Astrocyte (in vitro differentiated cells and primary cell): Measurements from ENCODE around the gene PPP2R2D. TPM values are rescaled to one million over a fixed set of nuclear protein-coding genes. Genes with fewer than 3 reads are reported as not detected.

Source experiments
- DNase-seq: peaks from one replicate; pipeline ENCODE4 v3.0.0-alpha.2; 2010; ENCODE audit warnings: low read depth
- FAIRE-seq: peaks from 2 replicates; lab custom pipeline; 2011; peaks lifted over from hg19 to GRCh38; lab: Jason Lieb, UNC
- H2AFZ ChIP-seq: 2 replicates; pipeline ENCODE4 v1.6.0; 2012; ENCODE audit warnings: low read depth, low read length, inconsistent platforms
- H3K27ac ChIP-seq: 2 replicates; pipeline ENCODE4 v1.5.1; 2011; ENCODE audit warnings: low read depth, low read length, inconsistent platforms
- H3K27me3 ChIP-seq: 2 replicates; pipeline ENCODE4 v1.6.0; 2011; ENCODE audit warnings: low read length, inconsistent platforms; ENCODE audit not compliant: insufficient read depth
- H3K36me3 ChIP-seq: 2 replicates; pipeline ENCODE4 v1.5.1; 2011; ENCODE audit warnings: low read length, inconsistent platforms; ENCODE audit not compliant: insufficient read depth
- H3K4me1 ChIP-seq: 2 replicates; pipeline ENCODE4 v1.5.1; 2011; ENCODE audit warnings: low read length, inconsistent platforms; ENCODE audit not compliant: insufficient read depth
- H3K4me2 ChIP-seq: 2 replicates; pipeline ENCODE4 v1.6.0; 2012; ENCODE audit warnings: low read length, inconsistent platforms
- H3K4me3 ChIP-seq: 2 replicates; pipeline ENCODE4 v1.5.1; 2011; ENCODE audit warnings: low read depth, mild to moderate bottlenecking, low read length, inconsistent platforms; ENCODE audit not compliant: insufficient read depth
- H3K79me2 ChIP-seq: 2 replicates; pipeline ENCODE4 v1.6.0; 2012; ENCODE audit warnings: mild to moderate bottlenecking, low read length, inconsistent platforms; ENCODE audit not compliant: insufficient read depth
- H3K9ac ChIP-seq: 2 replicates; pipeline ENCODE4 v1.6.0; 2012; ENCODE audit warnings: mild to moderate bottlenecking, low read length, inconsistent platforms
- H3K9me3 ChIP-seq: 2 replicates; pipeline ENCODE4 v1.5.1; 2012; ENCODE audit warnings: low read depth, mild to moderate bottlenecking, low read length, inconsistent platforms; ENCODE audit not compliant: insufficient read depth
- H4K20me1 ChIP-seq: 2 replicates; pipeline ENCODE4 v1.6.0; 2012; ENCODE audit warnings: low read length, inconsistent platforms; ENCODE audit not compliant: insufficient read depth
- H3K27ac Mint-ChIP-seq: one replicate; pipeline ENCODE4 v1.8.0; 2021; ENCODE audit warnings: mild to moderate bottlenecking, mixed read lengths; ENCODE audit not compliant: unreplicated experiment
- H3K27me3 Mint-ChIP-seq: one replicate; pipeline ENCODE4 v1.8.0; 2021; ENCODE audit warnings: low read depth, mixed read lengths; ENCODE audit not compliant: unreplicated experiment
- H3K36me3 Mint-ChIP-seq: one replicate; pipeline ENCODE4 v1.8.0; 2021; ENCODE audit warnings: low read depth, mixed read lengths; ENCODE audit not compliant: unreplicated experiment
- H3K4me1 Mint-ChIP-seq: one replicate; pipeline ENCODE4 v1.8.0; 2021; ENCODE audit warnings: low read depth, mixed read lengths; ENCODE audit not compliant: unreplicated experiment
- H3K4me3 Mint-ChIP-seq: one replicate; pipeline ENCODE4 v1.8.0; 2021; ENCODE audit warnings: mild to moderate bottlenecking, moderate library complexity, mixed read lengths; ENCODE audit not compliant: unreplicated experiment
- H3K9me3 Mint-ChIP-seq: one replicate; pipeline ENCODE4 v1.8.0; 2021; ENCODE audit warnings: mild to moderate bottlenecking, mixed read lengths; ENCODE audit not compliant: unreplicated experiment
- EZH2 ChIP-seq: IDR thresholded peaks from 2 replicates; pipeline ENCODE4 v1.6.1; 2012; ENCODE audit warnings: mild to moderate bottlenecking, low read length, inconsistent platforms; ENCODE audit not compliant: insufficient read depth
- total RNA-seq: library from RNA; stranded (reverse); gene quantifications from 2 replicates; pipeline ENCODE4 v1.2.1, GENCODE V29; 2021
- TF ChIP-seq, protein P1 (sequence below): IDR thresholded peaks from 2 replicates; pipeline ENCODE4 v1.5.1; 2011; ENCODE audit warnings: low read depth, mild to moderate bottlenecking, inconsistent platforms, low read length, moderate library complexity; ENCODE audit not compliant: insufficient read depth

The PPP2R2D gene
- total RNA-seq, 1 donor from 2014 or later = 32.5 TPM

DNA sequence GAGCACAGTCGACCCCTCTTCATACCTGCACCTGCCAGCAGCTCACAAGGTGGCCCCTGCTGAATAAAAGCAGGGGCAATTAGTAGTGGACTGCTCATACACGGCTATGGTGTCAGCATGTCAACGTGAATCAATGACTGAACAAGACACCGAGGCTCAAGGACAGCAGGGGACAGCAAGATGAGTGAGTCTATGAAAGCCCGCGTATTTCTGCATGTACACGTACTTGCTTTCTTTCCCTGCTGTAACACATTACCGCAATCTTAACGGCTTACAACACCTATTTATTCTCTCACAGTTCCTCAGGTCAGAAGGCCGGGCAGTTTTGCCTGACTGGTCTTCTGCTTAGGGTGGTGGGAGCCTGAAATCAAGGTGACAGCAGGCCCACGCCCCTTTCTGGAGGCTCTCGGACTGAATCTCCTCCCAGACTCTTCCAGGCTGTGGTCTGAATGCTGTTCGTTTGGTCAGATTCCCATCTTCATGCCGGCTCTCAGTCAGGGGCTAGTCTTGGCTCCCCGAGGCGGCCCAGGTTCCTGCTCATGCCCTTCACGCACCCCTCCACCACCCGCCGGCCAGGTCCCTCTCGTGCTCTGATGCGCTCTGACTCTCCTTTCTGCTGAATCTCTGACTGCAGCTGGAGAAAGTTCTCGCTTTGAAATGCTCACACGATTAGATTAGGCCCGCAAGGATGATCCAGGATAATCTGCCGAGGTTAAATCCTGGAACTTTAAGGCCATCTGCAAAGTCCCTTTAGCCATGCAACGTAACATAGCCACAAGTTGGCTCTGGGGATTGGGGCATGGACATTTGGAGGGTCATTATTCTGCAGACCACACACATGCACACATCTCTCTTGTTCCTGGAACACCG, 7.8 kb upstream of the PPP2R2D start:
- DNase-seq = no peak
- TF ChIP-seq, protein P1, sequence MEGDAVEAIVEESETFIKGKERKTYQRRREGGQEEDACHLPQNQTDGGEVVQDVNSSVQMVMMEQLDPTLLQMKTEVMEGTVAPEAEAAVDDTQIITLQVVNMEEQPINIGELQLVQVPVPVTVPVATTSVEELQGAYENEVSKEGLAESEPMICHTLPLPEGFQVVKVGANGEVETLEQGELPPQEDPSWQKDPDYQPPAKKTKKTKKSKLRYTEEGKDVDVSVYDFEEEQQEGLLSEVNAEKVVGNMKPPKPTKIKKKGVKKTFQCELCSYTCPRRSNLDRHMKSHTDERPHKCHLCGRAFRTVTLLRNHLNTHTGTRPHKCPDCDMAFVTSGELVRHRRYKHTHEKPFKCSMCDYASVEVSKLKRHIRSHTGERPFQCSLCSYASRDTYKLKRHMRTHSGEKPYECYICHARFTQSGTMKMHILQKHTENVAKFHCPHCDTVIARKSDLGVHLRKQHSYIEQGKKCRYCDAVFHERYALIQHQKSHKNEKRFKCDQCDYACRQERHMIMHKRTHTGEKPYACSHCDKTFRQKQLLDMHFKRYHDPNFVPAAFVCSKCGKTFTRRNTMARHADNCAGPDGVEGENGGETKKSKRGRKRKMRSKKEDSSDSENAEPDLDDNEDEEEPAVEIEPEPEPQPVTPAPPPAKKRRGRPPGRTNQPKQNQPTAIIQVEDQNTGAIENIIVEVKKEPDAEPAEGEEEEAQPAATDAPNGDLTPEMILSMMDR = no peak
- TF ChIP-seq EZH2 = no peak
- Mint-ChIP-seq H3K27ac (no peak overlapping the region), H3K4me1 (no peaks in the 10 kb centered on the region), H3K36me3 (no peaks in the 10 kb centered on the region), H3K9me3 (no peaks in the 10 kb centered on the region), H3K4me3 (no peak overlapping the region), H3K27me3 (peaks cover 30% of the 10 kb centered on the region)
- no peaks in the 10 kb centered on the region for H3K36me3 ChIP-seq
- peaks cover 13% of the 10 kb centered on the region for H3K27me3 ChIP-seq
- H3K4me2 ChIP-seq = no peak overlapping the region
- no peak for FAIRE-seq
- H3K4me1 ChIP-seq = no peaks in the 10 kb centered on the region
- no peak overlapping the region for H2AFZ ChIP-seq
- H4K20me1 ChIP-seq = no peaks in the 10 kb centered on the region
- no peak overlapping the region for H3K4me3 ChIP-seq
- H3K79me2 ChIP-seq = no peaks in the 10 kb centered on the region
- no peak overlapping the region for H3K9ac ChIP-seq
- no peak overlapping the region for H3K27ac ChIP-seq
- no peaks in the 10 kb centered on the region for H3K9me3 ChIP-seq

DNA sequence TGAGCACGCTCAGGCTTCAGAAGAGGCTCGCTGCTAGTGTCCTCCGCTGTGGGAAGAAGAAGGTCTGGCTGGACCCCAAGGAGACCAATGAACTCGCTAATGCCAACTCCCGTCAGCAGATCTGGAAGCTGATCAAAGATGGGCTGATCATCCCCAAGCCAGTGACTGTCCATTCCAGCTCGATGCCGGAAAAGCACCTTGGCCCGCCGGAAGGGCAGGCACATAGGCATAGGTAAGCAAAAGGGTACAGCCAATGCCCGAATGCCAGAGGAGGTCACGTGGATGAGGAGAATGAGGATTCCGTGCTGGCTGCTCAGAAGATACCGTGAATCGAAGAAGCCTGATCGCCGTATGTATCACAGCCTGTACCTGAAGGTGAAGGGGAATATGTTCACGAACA, 5.7 kb upstream of the PPP2R2D start:
- Mint-ChIP-seq H3K27ac (no peak overlapping the region), H3K4me1 (no peaks in the 10 kb centered on the region), H3K36me3 (no peaks in the 10 kb centered on the region), H3K27me3 (peaks cover 47% of the 10 kb centered on the region), H3K4me3 (no peak overlapping the region), H3K9me3 (no peaks in the 10 kb centered on the region)
- Histone ChIP-seq H3K27ac (no peak overlapping the region), H3K79me2 (no peaks in the 10 kb centered on the region), H4K20me1 (no peaks in the 10 kb centered on the region), H3K4me1 (peaks cover 3% of the 10 kb centered on the region), H3K4me2 (no peak overlapping the region), H2AFZ (no peak overlapping the region), H3K9ac (no peak overlapping the region), H3K36me3 (no peaks in the 10 kb centered on the region), H3K27me3 (peaks cover 22% of the 10 kb centered on the region), H3K9me3 (no peaks in the 10 kb centered on the region), H3K4me3 (no peak overlapping the region)
- DNase-seq (no peak), FAIRE-seq (no peak)
- TF ChIP-seq, protein P1 = no peak
- no peak for TF ChIP-seq EZH2

GRCh38 chr10:131896403-131896802, 4.4 kb upstream of the PPP2R2D start:
- Histone ChIP-seq H3K27ac (no peak overlapping the region), H3K36me3 (no peaks in the 10 kb centered on the region), H3K4me2 (no peak overlapping the region), H2AFZ (no peak overlapping the region), H3K27me3 (peaks cover 22% of the 10 kb centered on the region), H3K4me3 (no peak overlapping the region), H4K20me1 (no peaks in the 10 kb centered on the region), H3K79me2 (peaks cover 3% of the 10 kb centered on the region), H3K4me1 (peaks cover 3% of the 10 kb centered on the region), H3K9me3 (no peaks in the 10 kb centered on the region), H3K9ac (no peak overlapping the region)
- no peaks in the 10 kb centered on the region for H3K4me1 Mint-ChIP-seq
- DNase-seq (no peak), FAIRE-seq (no peak)
- no peak overlapping the region for H3K4me3 Mint-ChIP-seq
- H3K9me3 Mint-ChIP-seq = no peaks in the 10 kb centered on the region
- TF ChIP-seq EZH2 = no peak
- TF ChIP-seq, protein P1 = no peak
- no peak overlapping the region for H3K27ac Mint-ChIP-seq
- H3K36me3 Mint-ChIP-seq = no peaks in the 10 kb centered on the region
- H3K27me3 Mint-ChIP-seq = peaks cover 47% of the 10 kb centered on the region
